Karpas-422 (cell line): ENCODE data around the gene NMNAT2. TPM values are rescaled to one million over a fixed set of nuclear protein-coding genes. Genes with fewer than 3 reads are reported as not detected.
"Not testable (repeated sequence)": the region's sequence is repeated elsewhere in the genome, so short reads cannot be mapped to it uniquely, and the experiment has no call there.

ENCODE experiments used
- DNase-seq: peaks from one replicate; pipeline ENCODE4 v3.0.0-alpha.2; 2015
- H2AFZ ChIP-seq: fragments of 200-600 bp; sonication (generic); 2 replicates; pipeline ENCODE4 v1.6.1; 2014; ENCODE audit warnings: antibody characterized with exemption, low read length, mixed read lengths
- H3K27ac ChIP-seq: fragments of 200-600 bp; sonication (generic); 2 replicates; pipeline ENCODE4 v1.5.1; 2014; ENCODE audit warnings: mild to moderate bottlenecking, low read length, moderate library complexity
- H3K27me3 ChIP-seq: fragments of 200-600 bp; sonication (generic); 2 replicates; pipeline ENCODE4 v1.6.1; 2014; ENCODE audit warnings: low read length, mixed read lengths
- H3K36me3 ChIP-seq: fragments of 200-600 bp; sonication (generic); 2 replicates; pipeline ENCODE4 v1.6.1; 2014; ENCODE audit warnings: low read length, mixed read lengths; ENCODE audit not compliant: insufficient read depth
- H3K4me1 ChIP-seq: fragments of 200-600 bp; sonication (generic); 2 replicates; pipeline ENCODE4 v1.6.1; 2014; ENCODE audit warnings: mild to moderate bottlenecking, low read length, mixed read lengths
- H3K4me2 ChIP-seq: fragments of 200-600 bp; sonication (generic); 2 replicates; pipeline ENCODE4 v1.6.1; 2014; ENCODE audit warnings: low read length, low read depth, mild to moderate bottlenecking; ENCODE audit not compliant: poor library complexity, severe bottlenecking
- H3K4me3 ChIP-seq: fragments of 200-600 bp; sonication (generic); 2 replicates; pipeline ENCODE4 v1.5.1; 2014; ENCODE audit warnings: mild to moderate bottlenecking, antibody characterized with exemption, low read length, mixed read lengths
- H3K79me2 ChIP-seq: fragments of 200-600 bp; sonication (generic); 2 replicates; pipeline ENCODE4 v1.6.1; 2014; ENCODE audit warnings: mild to moderate bottlenecking, low read length, mixed read lengths
- H3K9ac ChIP-seq: fragments of 200-600 bp; sonication (generic); 2 replicates; pipeline ENCODE4 v1.6.0; 2014; ENCODE audit warnings: low read length
- H3K9me2 ChIP-seq: fragments of 200-600 bp; sonication (generic), shearing (Covaris generic); replicated peaks from 2 replicates; pipeline ENCODE4 v1.6.0; 2014; ENCODE audit warnings: mild to moderate bottlenecking, low read length, moderate library complexity; ENCODE audit not compliant: insufficient read depth
- H3K9me3 ChIP-seq: fragments of 300-700, 200-600 bp; sonication (generic); 2 replicates; pipeline ENCODE4 v1.6.1; 2014; ENCODE audit warnings: low read length, mixed read lengths
- H4K20me1 ChIP-seq: fragments of 200-600 bp; sonication (generic); 2 replicates; pipeline ENCODE4 v1.6.1; 2014; ENCODE audit warnings: mild to moderate bottlenecking, antibody characterized with exemption, low read length, low read depth; ENCODE audit not compliant: insufficient read depth
- total RNA-seq: library from RNA; depleted of rRNA; stranded (reverse); fragments of >200 nt; shearing (Covaris generic); gene quantifications from 2 replicates; pipeline ENCODE4 v1.2.3, GENCODE V29; 2014; ENCODE audit warnings: low replicate concordance

The NMNAT2 gene
- total RNA-seq, 1 experiment from 2014 or later, result not detected

- no peaks in the 10 kb centered on the region for H3K27me3 ChIP-seq
- H3K36me3 ChIP-seq, result no peaks in the 10 kb centered on the region
- no peak overlapping the region for H3K4me2 ChIP-seq
- no peaks in the 10 kb centered on the region for H3K9me3 ChIP-seq
- no peaks in the 10 kb centered on the region for H3K9me2 ChIP-seq
- H3K9ac ChIP-seq, result no peak overlapping the region
- H2AFZ ChIP-seq, result no peak overlapping the region
- H3K27ac ChIP-seq, result no peak overlapping the region
- no peak overlapping the region for H3K4me3 ChIP-seq
- H3K4me1 ChIP-seq, result no peaks in the 10 kb centered on the region; the same call in 1 of the 2 replicates
- H3K79me2 ChIP-seq, result no peaks in the 10 kb centered on the region
- no peak for DNase-seq
- H4K20me1 ChIP-seq, result no peaks in the 10 kb centered on the region
Measured at GRCh38 chr1:183432548-183432875, 14.3 kb upstream of the NMNAT2 start.

- Histone ChIP-seq H3K79me2 (no peaks in the 10 kb centered on the region), H2AFZ (no peak overlapping the region), H3K9me2 (no peaks in the 10 kb centered on the region), H3K4me1 (no peaks in the 10 kb centered on the region; the same call in 1 of the 2 replicates), H3K9me3 (no peaks in the 10 kb centered on the region), H3K9ac (no peak overlapping the region), H4K20me1 (no peaks in the 10 kb centered on the region), H3K36me3 (no peaks in the 10 kb centered on the region), H3K27ac (no peak overlapping the region), H3K4me2 (no peak overlapping the region), H3K27me3 (no peaks in the 10 kb centered on the region), H3K4me3 (no peak overlapping the region)
- DNase-seq, result no peak
Measured at GRCh38 chr1:183431840-183432547, 13.8 kb upstream of the NMNAT2 start.

- not testable (repeated sequence) for H4K20me1 ChIP-seq, H2AFZ ChIP-seq, H3K4me3 ChIP-seq, H3K4me1 ChIP-seq, H3K27me3 ChIP-seq, H3K9me3 ChIP-seq, H3K79me2 ChIP-seq, H3K9me2 ChIP-seq, H3K9ac ChIP-seq, DNase-seq, H3K4me2 ChIP-seq, H3K27ac ChIP-seq, H3K36me3 ChIP-seq
Measured at GRCh38 chr1:183427591-183427990, 9.4 kb upstream of the NMNAT2 start.

DNA sequence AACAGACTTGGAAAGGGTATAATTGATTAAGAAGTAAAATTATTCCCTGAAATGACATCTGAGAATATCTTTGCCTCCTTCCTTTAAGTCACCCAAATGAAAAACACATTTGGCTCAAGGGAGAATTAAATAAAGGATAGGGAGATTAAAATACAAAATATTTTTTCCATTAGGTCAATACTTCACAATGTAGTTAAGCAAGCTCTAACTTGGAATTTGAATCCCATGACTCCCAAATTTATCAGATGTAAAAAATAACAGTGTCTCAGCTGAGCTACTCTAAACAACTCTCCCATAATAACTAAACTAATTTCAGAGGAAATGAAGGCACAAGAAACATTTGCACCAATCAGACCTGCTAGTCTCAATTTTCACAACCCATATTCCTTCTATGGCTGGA is 6.5 kb upstream of the NMNAT2 start:
- Histone ChIP-seq H3K4me3 (no peak overlapping the region), H3K9ac (no peak overlapping the region), H2AFZ (no peak overlapping the region), H3K4me1 (no peaks in the 10 kb centered on the region), H3K27ac (no peak overlapping the region), H4K20me1 (no peaks in the 10 kb centered on the region), H3K27me3 (no peaks in the 10 kb centered on the region), H3K36me3 (no peaks in the 10 kb centered on the region), H3K79me2 (no peaks in the 10 kb centered on the region), H3K9me3 (no peaks in the 10 kb centered on the region), H3K4me2 (no peak overlapping the region), H3K9me2 (no peaks in the 10 kb centered on the region)
- peak; percentile 25 for DNase-seq

DNA sequence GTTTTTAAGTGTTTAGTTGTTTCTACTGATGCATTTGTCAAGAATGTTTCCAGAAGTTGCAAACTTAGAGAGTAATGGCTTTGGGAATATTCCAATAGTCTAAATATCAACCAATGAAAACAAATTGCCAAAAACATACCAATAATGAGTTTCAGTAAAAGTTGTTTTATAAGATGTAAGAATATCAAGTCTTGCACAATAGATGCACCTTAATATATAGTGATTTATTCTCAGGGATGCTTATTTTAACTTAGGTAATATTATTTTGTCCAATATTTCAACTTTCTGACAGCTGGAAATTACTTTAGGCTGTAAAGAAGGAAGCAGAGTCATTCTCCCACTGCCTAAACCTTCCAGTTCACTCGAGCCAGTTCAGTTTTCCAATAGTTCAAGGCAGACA is 5.4 kb upstream of the NMNAT2 start:
- H3K79me2 ChIP-seq, result no peaks in the 10 kb centered on the region
- no peaks in the 10 kb centered on the region for H4K20me1 ChIP-seq
- no peak for DNase-seq
- no peak overlapping the region for H3K4me3 ChIP-seq
- H3K4me1 ChIP-seq, result no peaks in the 10 kb centered on the region
- H3K9me3 ChIP-seq, result no peaks in the 10 kb centered on the region
- H3K27me3 ChIP-seq, result no peaks in the 10 kb centered on the region
- H3K9ac ChIP-seq, result no peak overlapping the region
- H3K4me2 ChIP-seq, result no peak overlapping the region
- H3K9me2 ChIP-seq, result no peaks in the 10 kb centered on the region
- H3K36me3 ChIP-seq, result no peaks in the 10 kb centered on the region
- H3K27ac ChIP-seq, result no peak overlapping the region
- H2AFZ ChIP-seq, result no peak overlapping the region

DNA sequence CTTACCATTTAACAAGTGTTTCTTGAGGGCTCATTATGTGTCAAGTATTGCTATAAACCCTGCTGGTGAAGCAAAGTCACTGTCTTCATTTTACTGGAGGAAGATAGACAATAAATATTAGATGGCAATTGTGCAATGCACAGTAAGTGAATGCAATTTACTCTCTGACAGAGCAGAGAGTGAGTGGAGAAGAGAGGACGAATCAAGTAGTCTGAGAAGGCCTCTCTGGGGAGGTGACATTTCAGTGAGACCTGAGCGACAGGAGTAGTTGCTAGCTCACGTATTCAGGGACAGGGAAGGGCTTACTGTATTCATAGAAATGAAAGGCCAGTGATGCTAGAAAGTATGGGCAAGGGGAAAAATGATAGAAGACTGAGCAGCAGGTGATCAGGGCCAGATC is 1.2 kb upstream of the NMNAT2 start:
- Histone ChIP-seq H4K20me1 (no peaks in the 10 kb centered on the region), H3K4me1 (no peaks in the 10 kb centered on the region), H3K9me3 (no peaks in the 10 kb centered on the region), H3K9ac (no peak overlapping the region), H3K27ac (no peak overlapping the region), H3K79me2 (no peaks in the 10 kb centered on the region), H3K27me3 (no peaks in the 10 kb centered on the region), H3K4me3 (no peak overlapping the region), H3K4me2 (no peak overlapping the region), H2AFZ (no peak overlapping the region), H3K9me2 (no peaks in the 10 kb centered on the region), H3K36me3 (no peaks in the 10 kb centered on the region)
- DNase-seq, result no peak

- Histone ChIP-seq H4K20me1 (no peaks in the 10 kb centered on the region), H3K36me3 (no peaks in the 10 kb centered on the region), H3K4me2 (no peak overlapping the region), H3K4me3 (no peak overlapping the region), H3K9ac (no peak overlapping the region), H3K9me3 (no peaks in the 10 kb centered on the region), H3K27ac (no peak overlapping the region), H2AFZ (no peak overlapping the region), H3K9me2 (no peaks in the 10 kb centered on the region), H3K4me1 (no peaks in the 10 kb centered on the region), H3K79me2 (no peaks in the 10 kb centered on the region), H3K27me3 (no peaks in the 10 kb centered on the region)
- no peak for DNase-seq
Measured at GRCh38 chr1:183418696-183419095, 516 bp upstream of the NMNAT2 start.

DNA sequence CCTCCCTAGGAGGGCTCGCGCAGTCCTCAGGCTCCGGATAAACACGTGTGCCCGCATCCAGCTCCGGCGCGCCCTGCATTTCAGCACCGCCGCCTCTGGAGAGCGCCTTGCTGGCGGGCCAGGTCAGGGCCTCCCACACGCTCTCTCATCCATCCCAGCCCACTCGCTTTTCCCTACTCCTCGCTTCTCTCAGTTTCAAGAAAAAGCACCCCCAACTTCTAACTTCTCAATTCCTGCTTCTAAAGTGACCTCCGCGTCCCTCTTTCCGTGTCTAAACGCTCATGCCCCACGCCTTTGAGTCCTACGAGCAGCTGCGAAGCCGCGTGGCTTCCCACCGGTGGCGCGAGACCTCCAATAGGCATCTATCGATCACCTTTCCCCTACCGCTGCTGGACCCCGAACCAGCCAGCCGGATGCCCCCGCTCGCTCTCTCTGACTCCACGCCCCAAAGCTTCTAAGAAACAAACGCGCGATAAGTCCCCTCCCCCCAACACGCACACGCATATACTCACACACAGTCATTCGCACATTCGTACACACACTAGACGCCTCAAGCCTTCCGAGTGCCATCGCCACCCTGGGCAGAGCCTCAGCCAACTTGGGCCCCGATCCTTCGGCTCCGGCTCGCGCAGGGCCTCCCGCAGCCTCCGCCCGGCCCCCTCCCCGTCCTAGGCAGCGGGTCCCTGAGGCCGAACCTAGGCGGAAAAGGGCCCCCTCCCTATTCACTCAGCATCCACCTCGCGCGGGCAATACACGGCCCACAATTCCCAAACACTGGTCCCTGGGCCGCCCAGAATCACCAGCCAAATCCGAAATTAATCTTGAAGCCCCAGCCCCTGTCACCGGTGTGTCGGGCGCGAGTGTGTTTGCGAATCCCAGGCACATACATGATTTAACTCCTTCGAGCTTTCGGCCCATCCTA is 1.1 kb downstream of the NMNAT2 start:
- H3K4me1 ChIP-seq, result no peaks in the 10 kb centered on the region
- H3K9me2 ChIP-seq, result no peaks in the 10 kb centered on the region
- DNase-seq, result no peak
- H3K4me2 ChIP-seq, result no peak overlapping the region
- no peaks in the 10 kb centered on the region for H3K27me3 ChIP-seq
- no peaks in the 10 kb centered on the region for H4K20me1 ChIP-seq
- H2AFZ ChIP-seq, result no peak overlapping the region
- H3K9ac ChIP-seq, result no peak overlapping the region
- H3K9me3 ChIP-seq, result no peaks in the 10 kb centered on the region
- no peak overlapping the region for H3K27ac ChIP-seq
- H3K4me3 ChIP-seq, result no peak overlapping the region
- no peaks in the 10 kb centered on the region for H3K79me2 ChIP-seq
- H3K36me3 ChIP-seq, result no peaks in the 10 kb centered on the region
